ENCODE data around the gene P2RY14.

The P2RY14 gene

DNA sequence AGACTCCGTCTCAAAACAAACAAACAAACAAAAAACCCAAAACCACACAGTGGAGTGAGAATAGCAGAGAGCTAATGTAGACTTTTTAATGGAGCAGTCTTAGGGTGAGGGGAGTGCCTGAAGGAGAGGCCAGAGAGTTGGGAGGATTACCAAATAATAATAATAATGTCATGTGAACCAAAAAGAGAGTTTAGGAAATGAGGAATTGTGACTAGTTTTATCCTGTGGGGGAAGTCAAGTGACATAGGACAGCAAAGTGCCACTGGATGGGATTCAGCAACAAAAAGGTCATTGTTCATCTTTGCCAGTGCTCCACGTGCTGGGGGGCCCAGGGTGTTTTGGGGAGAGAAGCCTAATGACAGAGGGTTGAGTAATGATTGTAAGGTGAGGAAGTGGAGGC, 25.4 kb upstream of the P2RY14 start:
- DNase-seq (no peak), ATAC-seq (ENCODE audit: insufficient read depth, low read depth) (no peak)
- no peaks in the 10 kb centered on the region for H4K20me1 ChIP-seq (ENCODE audit: insufficient read depth, low read length)
- H3K9ac ChIP-seq (ENCODE audit: low read depth, low read length) = no peak overlapping the region
- H2AFZ ChIP-seq (ENCODE audit: low read depth, low read length) = no peak overlapping the region
- TF ChIP-seq CTCF (IDR thresholded peaks at IDR 0.05; ENCODE audit: borderline replicate concordance, extremely low read depth, low read length, poor library complexity, severe bottlenecking) (no peak), EZH2 (IDR thresholded peaks at IDR 0.05; ENCODE audit: borderline replicate concordance, low read depth, low read length, severe bottlenecking) (no peak)
- no peak overlapping the region for H3K27ac ChIP-seq (ENCODE audit: low read length)
- no peak overlapping the region for H3K4me2 ChIP-seq (ENCODE audit: insufficient read depth, low read length)
- H3K4me3 ChIP-seq (ENCODE audit: low read depth in 1 of 2, low read length in 2 of 2) = no peak overlapping the region
- no peaks in the 10 kb centered on the region for H3K27me3 ChIP-seq (ENCODE audit: insufficient read depth, low read length, poor library complexity)
- H3K9me3 ChIP-seq (ENCODE audit: insufficient read depth, low read length, severe bottlenecking) = no peaks in the 10 kb centered on the region
- no peaks in the 10 kb centered on the region for H3K79me2 ChIP-seq (ENCODE audit: insufficient read depth, low read length)
- no peaks in the 10 kb centered on the region for H3K4me1 ChIP-seq (ENCODE audit: insufficient read depth, low read length)
- H3K36me3 ChIP-seq (ENCODE audit: insufficient read depth, low read length) = no peaks in the 10 kb centered on the region

- Histone ChIP-seq H3K9me3 (ENCODE audit: insufficient read depth, low read length, severe bottlenecking) (no peaks in the 10 kb centered on the region), H2AFZ (ENCODE audit: low read depth, low read length) (no peak overlapping the region), H3K79me2 (ENCODE audit: insufficient read depth, low read length) (no peaks in the 10 kb centered on the region), H3K27ac (ENCODE audit: low read length) (no peak overlapping the region), H4K20me1 (ENCODE audit: insufficient read depth, low read length) (no peaks in the 10 kb centered on the region), H3K4me2 (ENCODE audit: insufficient read depth, low read length) (no peak overlapping the region), H3K36me3 (ENCODE audit: insufficient read depth, low read length) (no peaks in the 10 kb centered on the region), H3K4me3 (ENCODE audit: low read depth in 1 of 2, low read length in 2 of 2) (no peak overlapping the region), H3K27me3 (ENCODE audit: insufficient read depth, low read length, poor library complexity) (no peaks in the 10 kb centered on the region), H3K4me1 (ENCODE audit: insufficient read depth, low read length) (no peaks in the 10 kb centered on the region), H3K9ac (ENCODE audit: low read depth, low read length) (no peak overlapping the region)
- ATAC-seq (ENCODE audit: insufficient read depth, low read depth) (no peak), DNase-seq (no peak)
- TF ChIP-seq CTCF (IDR thresholded peaks at IDR 0.05; ENCODE audit: borderline replicate concordance, extremely low read depth, low read length, poor library complexity, severe bottlenecking) = no peak
- no peak for TF ChIP-seq EZH2 (IDR thresholded peaks at IDR 0.05; ENCODE audit: borderline replicate concordance, low read depth, low read length, severe bottlenecking)
Observed at GRCh38 chr3:151301787-151302186, 23.4 kb upstream of the P2RY14 start.

DNA sequence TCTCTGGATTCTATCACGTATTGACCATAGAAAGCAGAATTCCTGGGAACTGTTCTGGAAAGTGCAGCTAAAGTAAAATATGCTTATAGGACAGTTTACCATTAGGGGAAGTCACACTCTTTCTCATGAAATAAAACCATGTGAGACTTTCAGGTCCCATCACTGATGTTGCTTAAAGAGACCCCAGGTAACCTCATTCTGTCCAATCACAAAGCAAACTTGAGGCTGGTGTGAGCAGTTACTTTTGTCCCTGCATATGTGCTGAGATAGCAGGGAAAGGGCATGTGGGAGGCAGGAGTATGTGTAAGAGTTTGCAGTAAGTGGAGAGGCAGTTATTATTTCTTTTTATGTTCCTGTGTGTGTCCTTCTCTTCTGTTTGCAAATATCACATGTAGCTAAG, 22.2 kb upstream of the P2RY14 start:
- Histone ChIP-seq H3K4me2 (ENCODE audit: insufficient read depth, low read length) (no peak overlapping the region), H2AFZ (ENCODE audit: low read depth, low read length) (no peak overlapping the region), H3K9ac (ENCODE audit: low read depth, low read length) (no peak overlapping the region), H3K27me3 (ENCODE audit: insufficient read depth, low read length, poor library complexity) (no peaks in the 10 kb centered on the region), H3K9me3 (ENCODE audit: insufficient read depth, low read length, severe bottlenecking) (no peaks in the 10 kb centered on the region), H3K4me1 (ENCODE audit: insufficient read depth, low read length) (no peaks in the 10 kb centered on the region), H3K79me2 (ENCODE audit: insufficient read depth, low read length) (no peaks in the 10 kb centered on the region), H3K27ac (ENCODE audit: low read length) (no peak overlapping the region), H3K4me3 (ENCODE audit: low read depth in 1 of 2, low read length in 2 of 2) (no peak overlapping the region), H3K36me3 (ENCODE audit: insufficient read depth, low read length) (no peaks in the 10 kb centered on the region), H4K20me1 (ENCODE audit: insufficient read depth, low read length) (no peaks in the 10 kb centered on the region)
- no peak for TF ChIP-seq EZH2 (IDR thresholded peaks at IDR 0.05; ENCODE audit: borderline replicate concordance, low read depth, low read length, severe bottlenecking)
- no peak for TF ChIP-seq CTCF (IDR thresholded peaks at IDR 0.05; ENCODE audit: borderline replicate concordance, extremely low read depth, low read length, poor library complexity, severe bottlenecking)
- DNase-seq = no peak
- no peak for ATAC-seq (ENCODE audit: insufficient read depth, low read depth)

- Histone ChIP-seq H4K20me1 (ENCODE audit: insufficient read depth, low read length) (no peaks in the 10 kb centered on the region), H2AFZ (ENCODE audit: low read depth, low read length) (no peak overlapping the region), H3K27me3 (ENCODE audit: insufficient read depth, low read length, poor library complexity) (no peaks in the 10 kb centered on the region), H3K79me2 (ENCODE audit: insufficient read depth, low read length) (no peaks in the 10 kb centered on the region), H3K4me1 (ENCODE audit: insufficient read depth, low read length) (no peaks in the 10 kb centered on the region), H3K4me2 (ENCODE audit: insufficient read depth, low read length) (no peak overlapping the region), H3K9ac (ENCODE audit: low read depth, low read length) (no peak overlapping the region), H3K9me3 (ENCODE audit: insufficient read depth, low read length, severe bottlenecking) (no peaks in the 10 kb centered on the region), H3K27ac (ENCODE audit: low read length) (no peak overlapping the region), H3K4me3 (ENCODE audit: low read depth in 1 of 2, low read length in 2 of 2) (no peak overlapping the region), H3K36me3 (ENCODE audit: insufficient read depth, low read length) (no peaks in the 10 kb centered on the region)
- no peak for TF ChIP-seq EZH2 (IDR thresholded peaks at IDR 0.05; ENCODE audit: borderline replicate concordance, low read depth, low read length, severe bottlenecking)
- TF ChIP-seq CTCF (IDR thresholded peaks at IDR 0.05; ENCODE audit: borderline replicate concordance, extremely low read depth, low read length, poor library complexity, severe bottlenecking) = no peak
- ATAC-seq (ENCODE audit: insufficient read depth, low read depth) (no peak), DNase-seq (no peak)
Observed at GRCh38 chr3:151299006-151299405, 20.7 kb upstream of the P2RY14 start.

Measured in DND-41 (cell line).